OCI-M1 (cell line): ENCODE data around the gene SRRM2.

ENCODE experiments used
- DNase-seq: peaks from one replicate; lab custom pipeline; 2025; lab: John Stamatoyannopoulos, UW

The SRRM2 gene

GRCh38 chr16:2752035-2752849 is at the start of gene SRRM2:
Gene SRRM2 (plus strand): TSS chr16:2752638. CDS start chr16:2756365, 3,727 bp downstream.
- DNase-seq = peak; percentile 98

- DNase-seq = no peak
These were observed 49.3 kb upstream of the SRRM2 start for GRCh38 chr16:2702871-2703745.

- no peak for DNase-seq
These were observed 48.1 kb upstream of the SRRM2 start for GRCh38 chr16:2704166-2704982.

GRCh38 chr16:2704983-2705275 is 47.5 kb upstream of the SRRM2 start:
- DNase-seq = no peak

GRCh38 chr16:2705351-2705750 is 47.1 kb upstream of the SRRM2 start:
- no peak for DNase-seq

- no peak for DNase-seq
These were observed 46.4 kb upstream of the SRRM2 start for GRCh38 chr16:2706085-2706484.

- DNase-seq = no peak
These were observed 45.7 kb upstream of the SRRM2 start for GRCh38 chr16:2706611-2707311.

GRCh38 chr16:2707368-2708289 is 44.8 kb upstream of the SRRM2 start:
- DNase-seq = no peak

GRCh38 chr16:2708290-2708639 is 44.2 kb upstream of the SRRM2 start:
- no peak for DNase-seq

GRCh38 chr16:2708955-2709587 is 43.4 kb upstream of the SRRM2 start:
- DNase-seq = no peak

- DNase-seq = no peak
These were observed 42.9 kb upstream of the SRRM2 start for GRCh38 chr16:2709588-2709984.

GRCh38 chr16:2710021-2710710 is 42.3 kb upstream of the SRRM2 start:
- DNase-seq = no peak

- no peak for DNase-seq
These were observed 41.7 kb upstream of the SRRM2 start for GRCh38 chr16:2710711-2711231.

- no peak for DNase-seq
These were observed 40.9 kb upstream of the SRRM2 start for GRCh38 chr16:2711370-2712062.

GRCh38 chr16:2712063-2712441 is 40.4 kb upstream of the SRRM2 start:
- no peak for DNase-seq

- no peak for DNase-seq
These were observed 39.9 kb upstream of the SRRM2 start for GRCh38 chr16:2712546-2712945.

- DNase-seq = no peak
These were observed 38.9 kb upstream of the SRRM2 start for GRCh38 chr16:2713523-2713922.

- no peak for DNase-seq
These were observed 38.3 kb upstream of the SRRM2 start for GRCh38 chr16:2713985-2714774.
